H1 (cell line): ENCODE data around the gene CHCHD6. TPM values are rescaled to one million over a fixed set of nuclear protein-coding genes. Genes with fewer than 3 reads are reported as not detected.

ENCODE experiments used
- CEBPB ChIP-seq: IDR thresholded peaks from 2 replicates; pipeline ENCODE4 v1.6.1; 2012; ENCODE audit warnings: low read depth, low read length
- KDM1A ChIP-seq: fragments of 200-600, 300-600 bp; sonication (generic); IDR thresholded peaks from 2 replicates; pipeline ENCODE4 v1.7.1; 2016; ENCODE audit warnings: mild to moderate bottlenecking, low read length, borderline replicate concordance
- NRF1 ChIP-seq: IDR thresholded peaks from 2 replicates; pipeline ENCODE4 v1.6.1; 2011; ENCODE audit warnings: mild to moderate bottlenecking, low read depth, low read length, improper control_type of control experiment
- RBBP5 ChIP-seq: IDR thresholded peaks from 2 replicates; pipeline ENCODE4 v1.7.1; 2012; ENCODE audit warnings: low read depth, mild to moderate bottlenecking, inconsistent platforms, low read length, moderate library complexity, borderline replicate concordance
- SP2 ChIP-seq: IDR thresholded peaks from 2 replicates; pipeline ENCODE4 v1.6.1; 2012; ENCODE audit warnings: mild to moderate bottlenecking, low read length, inconsistent platforms
- polyA plus RNA-seq, 7 experiments: library from polyadenylated mRNA; depleted of rRNA in 3 of 7; stranded (reverse) in 5 of 7; unstranded in 2 of 7; fragments of >200 nt in 5 of 7; fragments of 200-250 nt in 2 of 7; gene quantifications; 1 replicate in 5 of 7; 2 replicates in 1 of 7; 4 replicates in 1 of 7; pipeline versions ENCODE4 v1.2.1 to v1.2.3, GENCODE V29; 2011 to 2013; ENCODE audit warnings: missing spikeins in 2 of 7, mixed read lengths in 2 of 7
- total RNA-seq: library from RNA; stranded (reverse); fragmentation: NEBNext Ultra II Directional; extraction: Animal tissue kit (Norgen Biotek cat#: 25700); gene quantifications from 2 replicates; pipeline ENCODE4 v1.2.1, GENCODE V29; 2021

CHCHD6 gene
- total and polyA plus RNA-seq, 2 of the 8 experiments (the other 6 are each of a cell fraction or from before 2014, with no cell fraction given) = 32.4 to 37.6 TPM

DNA sequence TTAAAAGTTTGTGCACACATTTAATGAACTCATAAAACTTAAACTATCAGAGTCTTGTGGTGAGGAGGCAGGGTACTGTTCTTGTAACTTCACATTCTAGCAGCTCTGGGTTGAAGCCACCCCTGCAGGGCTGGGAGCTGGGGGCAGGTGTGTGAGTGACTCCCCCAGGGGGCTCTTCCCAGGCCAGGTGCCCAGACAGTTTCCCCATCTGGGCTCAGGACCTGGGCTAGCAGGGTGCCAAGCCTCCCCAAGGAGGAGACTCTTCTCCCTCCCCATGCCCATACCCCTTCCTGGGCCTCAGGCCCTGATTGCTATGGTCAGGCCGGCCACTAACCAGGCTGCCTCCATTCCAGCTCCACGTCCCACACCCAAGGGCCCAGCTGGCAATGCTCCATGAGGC is 22.0 kb upstream of the CHCHD6 start (continued):
- no peak for TF ChIP-seq NRF1
- TF ChIP-seq CEBPB = no peak
- no peak for TF ChIP-seq KDM1A
- TF ChIP-seq RBBP5 = no peak
- no peak for TF ChIP-seq SP2
